GM20000 (cell line): Measurements from ENCODE around the gene CCDC82.

Experiments used
- DNase-seq: peaks from one replicate; pipeline ENCODE4 v3.0.0; 2012; ENCODE audit warnings: low spot score
- CTCF ChIP-seq: IDR thresholded peaks from 2 replicates; pipeline ENCODE4 v1.5.1; 2012; ENCODE audit warnings: mild to moderate bottlenecking, control low read depth; ENCODE audit errors: extremely low read depth, missing control alignments

The CCDC82 gene

GRCh38 chr11:96318399-96318798 lies 71.3 kb downstream of the CCDC82 start:
- TF ChIP-seq CTCF = no peak
- DNase-seq = no peak

- no peak for TF ChIP-seq CTCF
- no peak for DNase-seq
Observed at GRCh38 chr11:96317985-96318384, 71.7 kb downstream of the CCDC82 start.

GRCh38 chr11:96317571-96317970 lies 72.1 kb downstream of the CCDC82 start:
- TF ChIP-seq CTCF = no peak
- no peak for DNase-seq

- TF ChIP-seq CTCF = no peak
- DNase-seq = no peak
Observed at GRCh38 chr11:96316869-96317268, 72.8 kb downstream of the CCDC82 start.

GRCh38 chr11:96315476-96315875 lies 74.2 kb downstream of the CCDC82 start:
- no peak for TF ChIP-seq CTCF
- no peak for DNase-seq

- TF ChIP-seq CTCF = no peak
- DNase-seq = no peak
Observed at GRCh38 chr11:96314326-96315020, 75.2 kb downstream of the CCDC82 start.

GRCh38 chr11:96313163-96313562 lies 76.5 kb downstream of the CCDC82 start:
- TF ChIP-seq CTCF = no peak

More at GRCh38 chr11:96313163-96313562, 76.5 kb downstream of the CCDC82 start:
- DNase-seq = no peak
